Non-pigmented ciliary epithelial cell (primary cell): ENCODE results near the gene TMEM244.
"Not testable (repeated sequence)": the region's sequence is repeated elsewhere in the genome, so short reads cannot be mapped to it uniquely, and the experiment has no call there.

Experiments
- DNase-seq: peaks from one replicate; pipeline ENCODE4 v3.0.0-alpha.2; 2010; ENCODE audit warnings: low read depth

The TMEM244 gene

GRCh38 chr6:129860908-129861665 is at the start of gene TMEM244:
Gene TMEM244, minus strand, starts transcription at chr6:129861315. Its CDS starts 127 bp downstream, at chr6:129861188.
- DNase-seq, result no peak

GRCh38 chr6:129908858-129909257 is 47.7 kb upstream of the TMEM244 start:
- no peak for DNase-seq

- DNase-seq, result no peak
Measured at GRCh38 chr6:129908356-129908755, 47.2 kb upstream of the TMEM244 start.

GRCh38 chr6:129906515-129907077 is 45.5 kb upstream of the TMEM244 start:
- DNase-seq, result no peak

GRCh38 chr6:129903082-129903481 is 42.0 kb upstream of the TMEM244 start:
- DNase-seq, result no peak

- DNase-seq, result no peak
Measured at GRCh38 chr6:129902681-129903080, 41.6 kb upstream of the TMEM244 start.

- DNase-seq, result no peak
Measured at GRCh38 chr6:129901910-129902309, 40.8 kb upstream of the TMEM244 start.

GRCh38 chr6:129895692-129896091 is 34.6 kb upstream of the TMEM244 start:
- DNase-seq, result no peak

GRCh38 chr6:129894921-129895320 is 33.8 kb upstream of the TMEM244 start:
- DNase-seq, result no peak

GRCh38 chr6:129893640-129894039 is 32.5 kb upstream of the TMEM244 start:
- DNase-seq, result no peak

- no peak for DNase-seq
Measured at GRCh38 chr6:129890701-129891100, 29.6 kb upstream of the TMEM244 start.

GRCh38 chr6:129890164-129890563 is 29.0 kb upstream of the TMEM244 start:
- DNase-seq, result no peak

- DNase-seq, result peak; percentile 68
Measured at GRCh38 chr6:129889580-129889979, 28.5 kb upstream of the TMEM244 start.

GRCh38 chr6:129886401-129887155 is 25.5 kb upstream of the TMEM244 start:
- DNase-seq, result no peak

- no peak for DNase-seq
Measured at GRCh38 chr6:129884211-129884610, 23.1 kb upstream of the TMEM244 start.

GRCh38 chr6:129882510-129883023 is 21.5 kb upstream of the TMEM244 start:
- no peak for DNase-seq

- DNase-seq, result not testable (repeated sequence)
Measured at GRCh38 chr6:129877894-129878293, 16.8 kb upstream of the TMEM244 start.

- DNase-seq, result no peak
Measured at GRCh38 chr6:129875610-129876520, 14.8 kb upstream of the TMEM244 start.

- DNase-seq, result no peak
Measured at GRCh38 chr6:129874837-129875236, 13.7 kb upstream of the TMEM244 start.

GRCh38 chr6:129872586-129872985 is 11.5 kb upstream of the TMEM244 start:
- no peak for DNase-seq

GRCh38 chr6:129871221-129871620 is 10.1 kb upstream of the TMEM244 start:
- no peak for DNase-seq

- no peak for DNase-seq
Measured at GRCh38 chr6:129867403-129867802, 6.3 kb upstream of the TMEM244 start.
